ENCODE results near the gene DIO3. TPM values are rescaled to one million over a fixed set of nuclear protein-coding genes. Genes with fewer than 3 reads are reported as not detected.

Gene DIO3
- total and polyA plus RNA-seq, 2 of the 13 experiments (the other 11 are each of a cell fraction or from before 2014, with no cell fraction given), result not detected

- TF ChIP-seq NCOR1 (IDR thresholded peaks at IDR 0.05; ENCODE audit: borderline replicate concordance, low read length), result no peak
- no peak for TF ChIP-seq REST (IDR thresholded peaks at IDR 0.05; ENCODE audit: borderline replicate concordance in 1 of 2, low read depth in 1 of 2, low read length in 2 of 2)
- TF ChIP-seq ZNF564 (CRISPR knock-in tag; IDR thresholded peaks at IDR 0.05), result no peak
- no peak for TF ChIP-seq ZMYM2 (CRISPR knock-in tag; IDR thresholded peaks at IDR 0.05)
- no peak for TF ChIP-seq KLF13 (CRISPR knock-in tag; IDR thresholded peaks at IDR 0.05)
- TF ChIP-seq ZNF3 (CRISPR knock-in tag; IDR thresholded peaks at IDR 0.05), result no peak
- TF ChIP-seq ZBTB7B (CRISPR knock-in tag; IDR thresholded peaks at IDR 0.05), result no peak
- TF ChIP-seq ZNF607 (CRISPR knock-in tag; IDR thresholded peaks at IDR 0.05; ENCODE audit: borderline replicate concordance), result no peak
- TF ChIP-seq NKX3-1 (CRISPR knock-in tag; IDR thresholded peaks at IDR 0.05), result no peak
- no peak for TF ChIP-seq GLI4 (CRISPR knock-in tag; IDR thresholded peaks at IDR 0.05; ENCODE audit: borderline replicate concordance)
- no peak for TF ChIP-seq RAD21 (CRISPR knock-in tag; IDR thresholded peaks at IDR 0.05)
Observed at GRCh38 chr14:101602466-101602840, 41.2 kb downstream of the DIO3 start (continued).

GRCh38 chr14:101603096-101603495 lies 41.8 kb downstream of the DIO3 start:
- no peak for DNase-seq (ENCODE audit: low spot score)
- WGBS (ENCODE audit: low lambda C conversion rate), result 23% methylated on average over 7 of the region's 8 CpGs
- Histone ChIP-seq H3K9ac (ENCODE audit: insufficient read depth, low read depth, low read length) (no peak overlapping the region), H3K9me3 (ENCODE audit: low read length) (no peaks in the 10 kb centered on the region), H3K36me3 (replicated peaks in 1 of 2; ENCODE audit: control insufficient read depth in 1 of 2, insufficient read depth in 2 of 2, low read length in 2 of 2) (no peaks in the 10 kb centered on the region), H4K20me1 (ENCODE audit: insufficient read depth, low read length) (no peaks in the 10 kb centered on the region), H3K27me3 (ENCODE audit: control insufficient read depth in 1 of 2, insufficient read depth in 2 of 2, low read length in 2 of 2) (peaks cover 6 to 51% of the 10 kb centered on the region in 2 experiments; a peak in 3 of 5 replicates), H3K4me2 (ENCODE audit: low read depth, low read length) (no peak overlapping the region), H3K79me2 (ENCODE audit: insufficient read depth, low read length) (no peaks in the 10 kb centered on the region), H2AFZ (ENCODE audit: low read length) (no peak overlapping the region), H3K4me3 (replicated peaks in 1 of 3; ENCODE audit: insufficient read depth in 1 of 3, low read depth in 2 of 3, low read length in 3 of 3) (no peak overlapping the region), H3K27ac (ENCODE audit: extremely low read length, insufficient read depth, low read length) (no peak overlapping the region), H3K4me1 (ENCODE audit: insufficient read depth, low read length) (no peaks in the 10 kb centered on the region)
- in situ Hi-C loops (cut with HindIII; ENCODE audit: extremely low pct_ligation_motif_present, low pct_unique_long_range_greater_than_20kb) (no loop called here), intact Hi-C loops (cut with micrococcal nuclease; ENCODE audit: unreplicated experiment) (no loop called here)
- ChIA-PET POLR2A (no interaction called here), CTCF (ENCODE audit: low intra/inter-chr PET ratio, low total read pairs) (no interaction called here)
- FAIRE-seq, result no peak
- BruUV-seq (replicated peaks), result no TSS peak
- ATAC-seq, result no peak
- no peak for TF ChIP-seq ZNF256 (CRISPR knock-in tag; conservative IDR thresholded peaks at IDR 0.05)
- no peak for TF ChIP-seq ARHGAP35 (CRISPR knock-in tag; IDR thresholded peaks at IDR 0.05; ENCODE audit: borderline replicate concordance)
- no peak for TF ChIP-seq ELF3 (CRISPR knock-in tag; IDR thresholded peaks at IDR 0.05)
- no peak for TF ChIP-seq ZNF609 (CRISPR knock-in tag; IDR thresholded peaks at IDR 0.05; ENCODE audit: borderline replicate concordance)
- TF ChIP-seq ZNF740 (CRISPR knock-in tag; IDR thresholded peaks at IDR 0.05), result no peak
- no peak for TF ChIP-seq ATF7 (IDR thresholded peaks at IDR 0.05)
- no peak for TF ChIP-seq ATF7 (CRISPR knock-in tag; IDR thresholded peaks at IDR 0.05)
